Stimulated activated CD4-positive, alpha-beta T cell treated with anti-CD3 and anti-CD28 coated beads, Interleukin-2, amount 100 ng/mL, for 24 hours (primary cell): Measurements from ENCODE around the gene OCA2.

Experiments used
- DNase-seq, 2 donors: peaks; one replicate each; pipeline ENCODE4 v3.0.0-alpha.2; 2020

The OCA2 gene

DNA sequence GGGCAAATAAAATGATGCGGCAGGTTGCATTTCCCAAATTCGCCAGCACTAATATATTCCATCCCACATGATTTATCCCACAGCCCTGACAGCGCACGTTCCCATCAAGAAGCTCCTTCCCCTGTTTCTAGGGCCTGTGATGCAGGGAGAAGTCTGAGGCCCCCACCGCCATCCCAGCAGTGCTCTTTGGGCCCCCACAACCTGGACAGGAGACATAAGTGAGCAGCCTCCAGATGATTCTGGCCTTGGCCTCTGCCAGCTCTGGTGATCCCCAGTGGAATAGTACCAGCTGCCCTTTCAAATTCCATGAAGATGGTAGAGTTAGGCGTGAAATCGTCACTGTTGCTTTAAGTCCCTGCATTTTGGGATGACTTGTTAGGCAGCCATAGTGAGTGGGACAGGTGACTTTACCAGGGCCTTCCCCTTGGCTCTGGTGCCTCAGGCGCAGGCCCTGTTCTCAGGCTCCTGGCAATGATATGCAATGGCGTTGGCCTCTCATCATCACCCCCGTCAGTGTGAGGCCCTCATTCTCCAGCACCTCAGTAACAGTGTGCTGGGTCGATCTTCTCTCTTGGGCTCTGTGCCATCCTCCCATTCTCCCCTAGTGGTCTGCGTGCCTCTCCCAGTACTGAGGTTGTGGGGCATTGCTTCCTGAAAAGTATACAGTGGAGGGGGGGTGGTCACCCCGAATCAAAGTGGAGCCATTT, 263.7 kb downstream of the OCA2 start:
- no peak for DNase-seq

DNA sequence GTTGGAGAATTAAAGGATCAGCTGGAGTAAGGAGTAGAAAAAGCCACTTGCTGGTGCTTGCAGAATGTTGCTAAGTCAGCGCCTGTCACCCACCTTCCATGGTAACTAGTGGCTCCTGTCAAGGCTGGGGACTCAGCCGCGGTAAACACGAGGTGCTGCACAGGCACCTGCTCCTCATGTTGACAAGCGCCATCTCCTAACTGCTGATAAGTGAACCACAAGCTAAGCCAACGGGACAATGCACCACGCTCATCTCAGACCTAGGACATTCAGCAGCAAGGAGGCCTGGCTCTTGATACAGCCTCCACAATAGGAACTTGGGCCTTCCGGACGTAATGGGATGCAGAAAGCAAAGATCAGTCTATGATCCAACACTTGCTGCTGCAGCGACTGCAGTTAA, 264.4 kb downstream of the OCA2 start:
- no peak for DNase-seq

GRCh38 chr15:27833974-27834373, 265.1 kb downstream of the OCA2 start:
- no peak for DNase-seq

- no peak for DNase-seq
These were observed 265.9 kb downstream of the OCA2 start for GRCh38 chr15:27833178-27833577.

DNA sequence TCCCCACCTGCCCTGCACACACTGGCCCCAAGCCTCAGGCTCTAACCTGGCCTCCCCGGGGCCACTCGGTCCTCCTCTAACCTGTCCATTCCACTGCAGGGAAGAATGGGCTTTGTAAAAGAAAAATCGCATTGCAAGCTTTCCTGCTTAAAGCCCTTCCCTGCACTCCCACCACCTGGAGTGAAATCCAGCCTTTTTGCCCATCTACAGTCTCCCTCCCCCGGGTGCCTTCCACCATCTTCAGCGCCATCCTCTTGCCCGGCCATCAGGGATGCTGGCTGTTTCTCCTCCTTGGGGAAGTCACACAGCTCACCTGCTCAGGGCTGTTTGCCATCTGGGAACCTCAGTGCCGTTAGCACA, 266.9 kb downstream of the OCA2 start:
- no peak for DNase-seq

DNA sequence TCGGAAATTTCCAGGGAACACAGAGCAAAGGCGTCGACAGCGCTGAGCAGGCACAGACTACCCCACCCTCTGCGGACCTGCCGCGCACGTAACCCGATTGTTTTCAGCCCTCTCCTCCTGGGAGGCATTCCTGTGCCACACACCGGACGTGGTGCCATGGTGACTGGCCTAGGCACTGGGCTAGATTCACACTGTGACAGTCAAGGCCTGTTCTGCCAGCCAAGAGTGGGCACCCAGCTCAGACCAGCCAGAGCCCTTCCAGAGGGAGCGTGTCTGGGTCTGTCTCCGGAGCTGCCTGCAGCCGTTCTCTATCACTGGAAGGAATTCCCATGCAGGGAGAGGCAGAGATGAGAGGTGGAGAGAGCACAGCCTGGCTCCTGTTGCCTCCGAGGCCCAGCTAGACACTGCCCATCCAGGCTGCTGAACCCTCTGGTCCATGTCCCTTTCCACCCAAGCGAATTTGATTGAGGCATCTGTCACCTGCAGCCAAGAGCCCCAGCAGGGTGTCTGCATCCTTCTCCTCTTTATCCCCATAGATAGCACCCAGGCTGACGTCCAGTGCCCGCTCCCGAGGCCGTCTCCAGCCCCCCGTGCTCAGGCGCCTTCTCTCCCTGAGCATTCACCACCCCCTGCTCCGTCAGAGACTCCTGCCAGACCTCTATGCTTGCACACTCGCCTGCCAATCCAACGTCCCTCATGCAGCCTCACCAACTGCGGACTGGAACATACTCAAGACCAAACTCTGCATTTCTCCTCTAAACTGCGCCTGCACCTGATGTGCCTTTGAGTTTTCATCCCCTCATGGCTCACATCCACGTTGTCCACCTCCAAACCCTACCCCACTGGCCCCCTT, 267.5 kb downstream of the OCA2 start:
- no peak for DNase-seq

DNA sequence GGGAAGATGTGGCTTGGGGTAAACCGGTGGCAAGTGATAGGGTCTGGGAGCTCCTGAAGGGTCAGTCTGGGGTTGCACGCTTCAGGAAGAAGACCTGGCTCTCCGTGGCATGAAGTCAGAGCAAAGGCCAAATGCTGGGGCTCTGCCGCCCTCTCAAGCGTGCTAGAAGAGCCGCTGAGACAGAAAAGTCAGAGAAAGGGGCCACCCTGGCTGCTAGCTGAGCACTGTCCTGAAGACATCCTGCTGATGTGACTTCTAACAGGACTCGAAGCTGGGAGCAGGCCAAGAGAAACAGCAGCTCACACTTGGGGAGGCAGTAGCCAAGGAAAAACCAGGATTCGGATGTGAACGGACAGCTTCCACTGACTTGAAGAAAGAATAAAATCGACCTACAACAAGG, 270.4 kb downstream of the OCA2 start:
- no peak for DNase-seq

DNA sequence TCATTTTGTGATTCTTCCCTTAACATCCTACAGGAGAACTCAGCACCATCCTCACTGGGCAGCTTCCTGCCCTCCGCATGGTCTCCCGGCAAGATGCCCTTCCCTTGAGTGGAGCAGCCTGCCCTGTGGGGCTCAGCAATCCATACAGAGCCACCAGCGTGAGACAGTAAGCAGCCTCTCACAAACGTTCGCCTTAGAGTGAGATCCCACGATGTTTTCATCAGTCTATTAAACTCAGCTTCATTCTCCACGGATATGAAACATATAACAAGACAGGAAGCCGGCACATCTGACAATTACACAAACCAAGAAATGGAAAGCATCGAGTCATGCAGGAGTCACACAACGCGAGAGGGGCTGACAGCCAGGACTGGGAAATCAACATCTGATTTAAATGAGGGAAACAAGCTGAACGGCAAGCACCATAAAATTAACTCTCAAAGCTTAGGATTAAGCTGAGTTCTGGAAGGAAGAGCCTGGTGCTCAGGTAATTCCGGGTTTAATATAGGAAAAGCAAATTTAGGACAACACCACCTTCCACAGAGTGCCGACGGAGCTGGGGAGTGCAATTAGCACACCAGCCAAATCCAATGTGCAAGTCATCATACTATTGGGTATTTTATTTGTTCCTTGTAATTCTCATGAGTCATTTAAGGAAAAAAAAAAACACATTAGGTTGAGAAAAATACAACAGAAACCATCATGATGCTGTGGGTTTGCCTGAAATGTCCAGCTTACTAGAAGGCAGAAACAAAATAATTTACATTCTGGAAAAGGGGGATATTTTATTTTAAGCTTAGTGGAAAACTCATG, 272.0 kb downstream of the OCA2 start:
- no peak for DNase-seq

DNA sequence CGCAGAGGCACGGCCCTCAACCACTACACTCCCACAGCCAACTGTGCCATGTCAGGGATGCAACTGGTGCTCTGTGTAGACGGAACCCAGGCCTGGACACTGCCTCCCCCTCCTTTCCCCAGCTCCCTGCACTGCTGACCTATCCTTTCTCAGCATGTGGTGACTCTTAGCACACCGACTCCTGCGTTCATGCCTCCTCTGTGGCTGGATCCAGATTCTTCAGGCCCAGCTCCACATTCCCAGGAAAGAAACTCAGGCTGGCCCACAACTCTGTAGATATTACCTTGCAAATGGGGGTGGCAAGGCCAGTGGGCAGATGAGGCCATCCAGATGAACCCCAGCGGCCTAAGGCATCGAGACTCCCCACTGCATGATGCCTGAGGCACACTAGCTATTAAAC, 272.7 kb downstream of the OCA2 start:
- no peak for DNase-seq

- no peak for DNase-seq
These were observed 274.2 kb downstream of the OCA2 start for GRCh38 chr15:27824841-27825422.

DNA sequence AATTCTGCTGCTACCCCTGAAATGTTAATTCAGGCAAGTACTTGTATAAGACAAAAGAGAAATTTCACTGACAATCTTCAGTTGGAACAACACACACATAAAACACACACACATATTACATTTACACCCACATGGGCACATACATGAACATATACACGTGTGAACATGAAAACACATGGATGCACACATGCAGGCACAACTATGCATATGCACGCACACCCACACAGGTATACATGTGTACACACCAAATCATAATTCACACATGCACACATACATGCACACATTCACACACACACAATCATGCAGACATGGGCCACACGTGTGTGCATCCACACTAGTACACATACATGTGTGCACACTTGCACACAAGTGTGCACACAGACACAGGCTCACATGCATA, 277.8 kb downstream of the OCA2 start:
- DNase-seq, result no peak

DNA sequence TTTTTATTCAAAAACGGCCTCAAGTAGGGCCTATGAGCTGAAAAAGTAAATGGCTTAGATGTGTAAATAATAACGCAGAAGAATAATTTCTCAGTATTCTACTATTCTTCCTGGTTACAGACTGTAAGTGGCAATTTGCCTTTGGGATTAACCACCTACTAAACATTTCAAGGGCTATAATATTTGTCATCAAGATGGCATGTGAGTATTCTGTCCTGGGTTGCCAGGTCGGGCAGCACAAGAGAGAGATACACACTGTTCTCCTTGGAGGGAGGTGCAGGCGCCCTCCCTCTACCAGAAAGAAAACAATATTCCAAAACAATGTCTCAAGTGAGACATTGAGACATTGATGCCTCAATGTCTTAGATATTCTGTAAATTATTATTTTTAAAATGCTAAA, 278.4 kb downstream of the OCA2 start:
- no peak for DNase-seq

GRCh38 chr15:27820232-27820631, 278.9 kb downstream of the OCA2 start:
- no peak for DNase-seq

DNA sequence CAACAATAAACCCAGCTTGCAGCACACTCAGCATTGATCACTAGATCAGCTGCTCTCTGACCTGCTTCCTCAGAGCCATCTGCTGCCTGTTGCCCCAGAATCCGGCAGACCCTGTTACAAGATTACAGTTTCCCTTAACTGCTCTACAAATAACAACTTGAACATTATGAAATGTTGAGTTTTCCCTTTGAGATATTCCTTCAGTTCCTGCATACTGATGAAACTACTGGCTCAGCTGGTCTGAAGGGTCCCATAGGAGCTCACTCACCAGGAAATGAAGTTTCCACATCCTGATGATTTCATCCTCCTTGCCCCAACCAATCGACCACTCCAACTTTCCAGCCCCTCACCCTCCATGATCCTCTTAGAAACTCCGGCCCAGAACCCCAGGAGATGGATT, 281.9 kb downstream of the OCA2 start:
- no peak for DNase-seq

- DNase-seq, result no peak
These were observed 282.3 kb downstream of the OCA2 start for GRCh38 chr15:27816790-27817189.

- DNase-seq, result no peak
These were observed 284.1 kb downstream of the OCA2 start for GRCh38 chr15:27815035-27815434.

- no peak for DNase-seq
These were observed 286.0 kb downstream of the OCA2 start for GRCh38 chr15:27813139-27813538.

DNA sequence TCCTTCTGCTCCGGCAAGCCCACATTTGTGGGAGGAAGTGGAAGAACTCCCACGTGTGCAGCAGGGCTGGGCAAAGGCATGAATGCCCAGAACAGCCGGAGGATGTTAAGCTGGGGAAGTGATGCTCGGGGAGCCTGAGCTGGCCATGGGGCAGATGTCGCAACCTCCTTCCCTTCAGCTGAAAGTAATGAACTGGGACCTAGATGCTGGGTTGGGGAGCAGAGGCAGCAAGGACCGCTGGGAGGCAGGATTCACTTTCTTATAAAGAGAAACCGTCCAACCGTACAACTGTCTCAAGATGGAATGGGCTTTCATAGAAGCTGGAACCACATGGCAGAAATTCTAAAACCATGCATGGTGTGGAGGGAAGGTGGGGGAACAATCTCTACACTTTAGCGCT, 290.9 kb downstream of the OCA2 start:
- DNase-seq, result no peak

DNA sequence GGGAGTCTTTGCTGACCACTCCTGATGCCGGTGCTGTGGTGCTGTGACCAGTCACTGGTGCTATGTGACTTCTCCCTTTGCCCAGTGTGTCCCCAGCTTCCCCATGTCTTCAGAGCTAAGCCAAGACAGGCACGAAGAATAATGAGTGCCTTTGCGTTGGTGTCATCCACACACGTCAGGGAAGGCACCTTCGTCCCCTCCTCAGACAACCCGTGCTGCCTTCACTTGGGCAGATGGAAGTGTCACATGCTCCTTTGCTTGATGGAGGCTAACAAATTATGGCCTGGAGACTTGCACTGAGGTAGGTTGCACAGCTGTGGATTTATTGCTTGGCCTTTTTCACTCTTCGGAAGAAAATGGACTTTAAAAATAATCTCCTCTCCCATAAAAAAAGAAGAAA, 291.8 kb downstream of the OCA2 start:
- DNase-seq, result no peak

- DNase-seq, result no peak
These were observed 292.7 kb downstream of the OCA2 start for GRCh38 chr15:27806396-27806795.

- DNase-seq, result no peak
These were observed 293.6 kb downstream of the OCA2 start for GRCh38 chr15:27805261-27806220.
